ENCODE measurements around the gene TMEM201. TPM values are rescaled to one million over a fixed set of nuclear protein-coding genes. Genes with fewer than 3 reads are reported as not detected.

Gene TMEM201
- total RNA-seq, 1 donor from 2014 or later: 12.0 TPM

- TF ChIP-seq POLR2A (IDR thresholded peaks at IDR 0.05) (no peak), POLR2AphosphoS5 (IDR thresholded peaks at IDR 0.05; ENCODE audit: insufficient read depth in 1 of 2, low read depth in 1 of 2) (no peak)
- TF ChIP-seq, protein P1, sequence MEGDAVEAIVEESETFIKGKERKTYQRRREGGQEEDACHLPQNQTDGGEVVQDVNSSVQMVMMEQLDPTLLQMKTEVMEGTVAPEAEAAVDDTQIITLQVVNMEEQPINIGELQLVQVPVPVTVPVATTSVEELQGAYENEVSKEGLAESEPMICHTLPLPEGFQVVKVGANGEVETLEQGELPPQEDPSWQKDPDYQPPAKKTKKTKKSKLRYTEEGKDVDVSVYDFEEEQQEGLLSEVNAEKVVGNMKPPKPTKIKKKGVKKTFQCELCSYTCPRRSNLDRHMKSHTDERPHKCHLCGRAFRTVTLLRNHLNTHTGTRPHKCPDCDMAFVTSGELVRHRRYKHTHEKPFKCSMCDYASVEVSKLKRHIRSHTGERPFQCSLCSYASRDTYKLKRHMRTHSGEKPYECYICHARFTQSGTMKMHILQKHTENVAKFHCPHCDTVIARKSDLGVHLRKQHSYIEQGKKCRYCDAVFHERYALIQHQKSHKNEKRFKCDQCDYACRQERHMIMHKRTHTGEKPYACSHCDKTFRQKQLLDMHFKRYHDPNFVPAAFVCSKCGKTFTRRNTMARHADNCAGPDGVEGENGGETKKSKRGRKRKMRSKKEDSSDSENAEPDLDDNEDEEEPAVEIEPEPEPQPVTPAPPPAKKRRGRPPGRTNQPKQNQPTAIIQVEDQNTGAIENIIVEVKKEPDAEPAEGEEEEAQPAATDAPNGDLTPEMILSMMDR (IDR thresholded peaks at IDR 0.05): no peak
- H3K9me3 ChIP-seq: no peaks in the 10 kb centered on the region
- no peak for DNase-seq (ENCODE audit: extremely low spot score in 2 of 2)
- H3K36me3 ChIP-seq: no peaks in the 10 kb centered on the region
- no peaks in the 10 kb centered on the region for H3K4me1 ChIP-seq
- intact Hi-C loops (cut with DNase I): no loop called here
- no peaks in the 10 kb centered on the region for H3K27me3 ChIP-seq
- no peak overlapping the region for H3K4me3 ChIP-seq
- no peak overlapping the region for H3K27ac ChIP-seq
Measured at GRCh38 chr1:9634582-9634981, 45.9 kb downstream of the TMEM201 start.

DNA sequence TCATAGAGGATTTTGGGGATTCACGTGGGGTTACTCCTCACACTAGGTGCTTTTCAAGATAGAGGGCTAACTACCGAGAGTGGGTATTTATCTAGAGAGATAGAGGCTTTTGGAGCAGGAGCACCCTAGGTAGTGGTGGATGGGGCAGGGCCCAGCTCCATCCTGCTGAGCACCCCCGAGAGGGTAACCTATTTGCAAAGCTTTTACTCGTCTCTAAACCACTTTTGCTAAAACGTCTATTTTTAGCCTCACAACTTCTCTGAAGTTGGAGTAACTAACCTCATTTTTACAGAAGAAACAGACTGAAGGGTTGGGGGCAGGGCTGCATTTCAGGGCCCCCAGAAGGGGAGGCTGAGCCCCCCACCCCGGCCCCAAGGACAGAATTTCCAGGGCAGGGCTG lies 50.5 kb downstream of the TMEM201 start:
- Histone ChIP-seq H3K27ac (no peak overlapping the region), H3K36me3 (no peaks in the 10 kb centered on the region), H3K4me1 (no peaks in the 10 kb centered on the region), H3K4me3 (no peak overlapping the region), H3K9me3 (no peaks in the 10 kb centered on the region), H3K27me3 (no peaks in the 10 kb centered on the region)
- TF ChIP-seq, protein P1 (IDR thresholded peaks at IDR 0.05): no peak
- no peak for TF ChIP-seq POLR2AphosphoS5 (IDR thresholded peaks at IDR 0.05; ENCODE audit: insufficient read depth in 1 of 2, low read depth in 1 of 2)
- TF ChIP-seq POLR2A (IDR thresholded peaks at IDR 0.05): no peak
- intact Hi-C loops (cut with DNase I): no loop called here
- no peak for DNase-seq (ENCODE audit: extremely low spot score in 2 of 2)

DNA sequence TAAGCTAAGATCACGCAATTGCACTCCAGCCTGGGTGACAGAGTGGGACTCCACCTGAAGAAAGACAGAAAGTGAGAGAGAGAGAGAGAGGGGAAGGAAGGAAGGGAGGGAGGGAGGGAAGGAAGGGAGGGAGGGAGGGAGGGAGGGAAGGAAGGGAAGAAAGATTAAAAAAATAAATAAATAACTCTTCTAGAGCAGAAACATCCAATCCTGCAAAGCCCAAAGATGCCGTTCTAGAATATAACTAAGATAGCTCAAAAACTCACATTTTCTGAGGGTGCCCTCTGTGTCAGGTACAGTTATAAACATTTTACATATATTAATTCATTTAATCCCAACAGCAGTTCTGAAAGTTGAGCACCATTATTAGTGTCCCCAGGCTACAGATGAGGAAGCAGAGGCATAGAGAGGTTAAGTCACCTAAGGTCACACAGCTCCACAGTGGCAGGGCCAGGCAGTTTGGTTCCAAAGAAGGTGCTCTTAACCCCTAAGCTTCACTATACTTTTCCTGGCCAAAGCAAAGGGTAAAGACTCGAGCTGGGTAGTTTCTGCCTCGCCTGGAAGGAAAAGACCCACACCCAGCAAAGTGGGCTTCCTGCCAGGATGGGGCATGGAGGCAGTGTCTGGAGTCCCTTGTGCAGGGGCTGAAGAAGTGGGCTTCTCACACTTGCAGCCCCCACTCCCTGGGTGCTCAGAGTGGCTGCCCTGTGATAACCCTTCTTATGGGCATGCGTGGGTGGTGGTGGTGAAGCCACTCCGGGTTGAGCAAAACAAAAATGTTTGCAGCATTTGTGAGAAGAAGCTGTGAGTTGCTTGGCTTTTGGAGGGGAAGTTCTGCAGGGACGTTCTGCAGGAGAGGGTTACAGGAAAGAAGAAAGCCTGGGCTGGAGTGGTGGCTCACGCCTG lies 54.9 kb downstream of the TMEM201 start:
- TF ChIP-seq, protein P1 (IDR thresholded peaks at IDR 0.05): no peak
- TF ChIP-seq POLR2AphosphoS5 (IDR thresholded peaks at IDR 0.05; ENCODE audit: insufficient read depth in 1 of 2, low read depth in 1 of 2): no peak
- TF ChIP-seq POLR2A (IDR thresholded peaks at IDR 0.05): no peak
- no peaks in the 10 kb centered on the region for H3K36me3 ChIP-seq
- H3K9me3 ChIP-seq: no peaks in the 10 kb centered on the region
- DNase-seq (ENCODE audit: extremely low spot score in 2 of 2): no peak
- no peaks in the 10 kb centered on the region for H3K4me1 ChIP-seq
- H3K27ac ChIP-seq: no peak overlapping the region
- H3K27me3 ChIP-seq: no peaks in the 10 kb centered on the region
- no peak overlapping the region for H3K4me3 ChIP-seq
- intact Hi-C loops (cut with DNase I): no loop called here

GRCh38 chr1:9646037-9646436 lies 57.3 kb downstream of the TMEM201 start:
- Histone ChIP-seq H3K9me3 (no peaks in the 10 kb centered on the region), H3K36me3 (no peaks in the 10 kb centered on the region), H3K27ac (no peak overlapping the region), H3K27me3 (no peaks in the 10 kb centered on the region), H3K4me1 (no peaks in the 10 kb centered on the region), H3K4me3 (no peak overlapping the region)
- no peak for DNase-seq (ENCODE audit: extremely low spot score in 2 of 2)
- TF ChIP-seq POLR2AphosphoS5 (IDR thresholded peaks at IDR 0.05; ENCODE audit: insufficient read depth in 1 of 2, low read depth in 1 of 2): no peak
- TF ChIP-seq, protein P1 (IDR thresholded peaks at IDR 0.05): no peak
- TF ChIP-seq POLR2A (IDR thresholded peaks at IDR 0.05): no peak
- intact Hi-C loops (cut with DNase I): no loop called here

- H3K4me1 ChIP-seq: peaks cover 8% of the 10 kb centered on the region
- intact Hi-C loops (cut with DNase I): no loop called here
- H3K27me3 ChIP-seq: no peaks in the 10 kb centered on the region
- DNase-seq (ENCODE audit: extremely low spot score in 2 of 2): no peak
- H3K9me3 ChIP-seq: no peaks in the 10 kb centered on the region
- H3K27ac ChIP-seq: no peak overlapping the region
- no peaks in the 10 kb centered on the region for H3K36me3 ChIP-seq
- TF ChIP-seq POLR2A (IDR thresholded peaks at IDR 0.05): no peak
- TF ChIP-seq, protein P1 (IDR thresholded peaks at IDR 0.05): no peak
- no peak for TF ChIP-seq POLR2AphosphoS5 (IDR thresholded peaks at IDR 0.05; ENCODE audit: insufficient read depth in 1 of 2, low read depth in 1 of 2)
- no peak overlapping the region for H3K4me3 ChIP-seq
Measured at GRCh38 chr1:9648171-9648570, 59.5 kb downstream of the TMEM201 start.
